ENCODE measurements around the gene MYO3B.

DNA sequence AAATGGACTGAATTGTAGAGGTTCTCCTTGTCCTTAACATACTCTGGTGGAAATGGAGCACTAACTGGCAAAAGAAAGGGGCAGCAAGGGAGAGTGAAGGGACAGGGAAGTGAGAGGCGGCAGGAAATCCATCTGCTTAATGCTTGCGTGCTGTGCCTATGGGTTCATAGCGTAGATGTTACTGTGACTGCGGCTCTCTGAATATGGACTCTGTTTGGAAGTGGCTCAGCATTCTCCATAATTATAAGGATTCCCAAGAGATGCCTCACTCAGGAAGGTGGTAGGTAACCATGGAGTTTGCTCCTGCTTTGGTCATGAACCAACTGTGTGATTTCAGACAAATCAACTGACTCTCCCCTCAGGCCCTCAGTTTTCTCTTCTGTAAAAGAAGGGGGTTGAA lies 50.0 kb downstream of the MYO3B start:
- TF ChIP-seq, protein P1, sequence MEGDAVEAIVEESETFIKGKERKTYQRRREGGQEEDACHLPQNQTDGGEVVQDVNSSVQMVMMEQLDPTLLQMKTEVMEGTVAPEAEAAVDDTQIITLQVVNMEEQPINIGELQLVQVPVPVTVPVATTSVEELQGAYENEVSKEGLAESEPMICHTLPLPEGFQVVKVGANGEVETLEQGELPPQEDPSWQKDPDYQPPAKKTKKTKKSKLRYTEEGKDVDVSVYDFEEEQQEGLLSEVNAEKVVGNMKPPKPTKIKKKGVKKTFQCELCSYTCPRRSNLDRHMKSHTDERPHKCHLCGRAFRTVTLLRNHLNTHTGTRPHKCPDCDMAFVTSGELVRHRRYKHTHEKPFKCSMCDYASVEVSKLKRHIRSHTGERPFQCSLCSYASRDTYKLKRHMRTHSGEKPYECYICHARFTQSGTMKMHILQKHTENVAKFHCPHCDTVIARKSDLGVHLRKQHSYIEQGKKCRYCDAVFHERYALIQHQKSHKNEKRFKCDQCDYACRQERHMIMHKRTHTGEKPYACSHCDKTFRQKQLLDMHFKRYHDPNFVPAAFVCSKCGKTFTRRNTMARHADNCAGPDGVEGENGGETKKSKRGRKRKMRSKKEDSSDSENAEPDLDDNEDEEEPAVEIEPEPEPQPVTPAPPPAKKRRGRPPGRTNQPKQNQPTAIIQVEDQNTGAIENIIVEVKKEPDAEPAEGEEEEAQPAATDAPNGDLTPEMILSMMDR (IDR thresholded peaks at IDR 0.05) = no peak
- TF ChIP-seq EP300 (IDR thresholded peaks at IDR 0.05) = no peak

Data from sigmoid colon (tissue), 4 donors.